SU-DHL-6 (cell line): ENCODE data around the gene POP4.
A peak's percentile ranks its signal among the peaks of the same experiment; 100 is the strongest.

Source experiments
- H2AFZ ChIP-seq: fragments of 200-600 bp; sonication (generic); 2 replicates; pipeline ENCODE4 v1.6.1; 2014; ENCODE audit warnings: low read depth, mild to moderate bottlenecking, moderate library complexity, mixed read lengths, antibody characterized with exemption, low read length; ENCODE audit not compliant: severe bottlenecking
- H3F3A ChIP-seq: fragments of 200-600 bp; shearing (Covaris generic); 2 replicates; pipeline ENCODE4 v1.6.0; 2016; ENCODE audit warnings: antibody characterized with exemption, mild to moderate bottlenecking; ENCODE audit not compliant: insufficient read depth
- H3K27ac ChIP-seq: fragments of 200-600 bp; sonication (generic); 2 replicates; pipeline ENCODE4 v1.5.1; 2016; ENCODE audit warnings: low read depth, mild to moderate bottlenecking, low read length, moderate library complexity, mixed read lengths
- H3K27me3 ChIP-seq: fragments of 200-600 bp; sonication (generic), shearing (Covaris generic); 2 replicates; pipeline ENCODE4 v1.6.0; 2014; ENCODE audit warnings: mild to moderate bottlenecking, low read length
- H3K36me3 ChIP-seq: fragments of 200-600 bp; sonication (generic); 2 replicates; pipeline ENCODE4 v1.6.1; 2014; ENCODE audit warnings: mild to moderate bottlenecking, low read length, mixed read lengths
- H3K4me2 ChIP-seq: fragments of 300-600, 200-600 bp; shearing (Covaris generic), sonication (generic); 2 replicates; pipeline ENCODE4 v1.6.0; 2014; ENCODE audit warnings: low read length, low read depth, mild to moderate bottlenecking; ENCODE audit not compliant: poor library complexity, severe bottlenecking
- H3K4me3 ChIP-seq: fragments of 200-600 bp; sonication (generic); 2 replicates; pipeline ENCODE4 v1.5.1; 2014; ENCODE audit warnings: antibody characterized with exemption, low read length, mild to moderate bottlenecking, mixed read lengths; ENCODE audit not compliant: insufficient read depth, poor library complexity, severe bottlenecking
- H3K79me2 ChIP-seq: fragments of 200-600 bp; sonication (generic); 2 replicates; pipeline ENCODE4 v1.6.1; 2014; ENCODE audit warnings: mild to moderate bottlenecking, low read length, moderate library complexity; ENCODE audit not compliant: insufficient read depth
- H3K9ac ChIP-seq: fragments of 200-600 bp; sonication (generic); 2 replicates; pipeline ENCODE4 v1.7.0; 2014; ENCODE audit warnings: mild to moderate bottlenecking, low read length
- H3K9me2 ChIP-seq: fragments of 200-600 bp; sonication (generic); replicated peaks from 2 replicates; pipeline ENCODE4 v1.6.1; 2014; ENCODE audit warnings: low read length; ENCODE audit not compliant: insufficient read depth
- H3K9me3 ChIP-seq: fragments of 200-600 bp; sonication (generic); 2 replicates; pipeline ENCODE4 v1.6.1; 2014; ENCODE audit warnings: low read length, mixed read lengths; ENCODE audit not compliant: insufficient read depth
- H4K20me1 ChIP-seq: fragments of 200-600 bp; sonication (generic); 2 replicates; pipeline ENCODE4 v1.6.1; 2014; ENCODE audit warnings: low read depth, mild to moderate bottlenecking, antibody characterized with exemption, low read length, moderate library complexity, mixed read lengths
- CTCF ChIP-seq: fragments of 200-600 bp; sonication (generic); IDR thresholded peaks from one replicate; pipeline ENCODE4 v1.5.1; 2017; ENCODE audit warnings: antibody characterized with exemption, mild to moderate bottlenecking, low read length, moderate library complexity; ENCODE audit not compliant: insufficient read depth, poor library complexity, severe bottlenecking
- EZH2phosphoT487 ChIP-seq: fragments of 200-600 bp; sonication (generic), shearing (Covaris generic); conservative IDR thresholded peaks from 2 replicates; pipeline ENCODE4 v1.6.1; 2018; ENCODE audit warnings: mild to moderate bottlenecking, antibody characterized with exemption, low read length, moderate library complexity, mixed read lengths

POP4 gene

GRCh38 chr19:29609636-29610035 lies 3.6 kb downstream of the POP4 start:
- H3K9ac ChIP-seq: no peak overlapping the region
- TF ChIP-seq CTCF (no peak), EZH2phosphoT487 (no peak)

DNA sequence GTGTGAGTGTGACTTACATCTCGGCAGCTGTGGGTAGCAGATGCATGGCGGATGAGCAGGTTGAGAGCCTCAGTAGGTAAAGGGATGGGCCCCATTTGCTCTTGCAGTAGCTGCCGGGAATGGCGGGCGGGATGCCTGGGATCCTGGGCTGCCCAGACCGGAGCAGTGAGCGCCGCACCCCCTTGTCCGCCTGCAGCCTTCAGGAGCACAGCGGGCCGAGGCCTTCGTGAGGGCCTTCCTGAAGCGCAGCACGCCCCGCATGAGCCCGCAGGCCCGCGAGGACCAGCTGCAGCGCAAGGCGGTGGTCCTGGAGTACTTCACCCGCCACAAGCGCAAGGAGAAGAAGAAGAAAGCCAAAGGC lies 4.1 kb downstream of the POP4 start:
- no peak overlapping the region for H2AFZ ChIP-seq
- no peaks in the 10 kb centered on the region for H3K9me3 ChIP-seq
- no peaks in the 10 kb centered on the region for H3K27me3 ChIP-seq
- no peaks in the 10 kb centered on the region for H3F3A ChIP-seq
- H3K36me3 ChIP-seq: 0 out of 2 replicates have a peak, but pooled peaks cover 3% of the 10 kb centered on the region
- no peak overlapping the region for H3K4me3 ChIP-seq
- H3K9ac ChIP-seq: no peak overlapping the region
- peaks cover 10% of the 10 kb centered on the region for H3K79me2 ChIP-seq
- H3K4me2 ChIP-seq: no peak overlapping the region
- TF ChIP-seq EZH2phosphoT487 (no peak), CTCF (no peak)
- H4K20me1 ChIP-seq: no peaks in the 10 kb centered on the region
- H3K9me2 ChIP-seq: no peaks in the 10 kb centered on the region
- no peak overlapping the region for H3K27ac ChIP-seq

More at GRCh38 chr19:29609636-29610035, 3.6 kb downstream of the POP4 start:
- H3K9me2 ChIP-seq: no peaks in the 10 kb centered on the region
- H3K4me3 ChIP-seq: no peak overlapping the region
- H3K79me2 ChIP-seq: peaks cover 10% of the 10 kb centered on the region
- no peak overlapping the region for H2AFZ ChIP-seq
- no peaks in the 10 kb centered on the region for H3K9me3 ChIP-seq
- no peak overlapping the region for H3K27ac ChIP-seq
- no peaks in the 10 kb centered on the region for H3K27me3 ChIP-seq
- no peaks in the 10 kb centered on the region for H4K20me1 ChIP-seq
- H3F3A ChIP-seq: no peaks in the 10 kb centered on the region
- H3K36me3 ChIP-seq: 0 out of 2 replicates have a peak, but pooled peaks cover 3% of the 10 kb centered on the region
- no peak overlapping the region for H3K4me2 ChIP-seq

DNA sequence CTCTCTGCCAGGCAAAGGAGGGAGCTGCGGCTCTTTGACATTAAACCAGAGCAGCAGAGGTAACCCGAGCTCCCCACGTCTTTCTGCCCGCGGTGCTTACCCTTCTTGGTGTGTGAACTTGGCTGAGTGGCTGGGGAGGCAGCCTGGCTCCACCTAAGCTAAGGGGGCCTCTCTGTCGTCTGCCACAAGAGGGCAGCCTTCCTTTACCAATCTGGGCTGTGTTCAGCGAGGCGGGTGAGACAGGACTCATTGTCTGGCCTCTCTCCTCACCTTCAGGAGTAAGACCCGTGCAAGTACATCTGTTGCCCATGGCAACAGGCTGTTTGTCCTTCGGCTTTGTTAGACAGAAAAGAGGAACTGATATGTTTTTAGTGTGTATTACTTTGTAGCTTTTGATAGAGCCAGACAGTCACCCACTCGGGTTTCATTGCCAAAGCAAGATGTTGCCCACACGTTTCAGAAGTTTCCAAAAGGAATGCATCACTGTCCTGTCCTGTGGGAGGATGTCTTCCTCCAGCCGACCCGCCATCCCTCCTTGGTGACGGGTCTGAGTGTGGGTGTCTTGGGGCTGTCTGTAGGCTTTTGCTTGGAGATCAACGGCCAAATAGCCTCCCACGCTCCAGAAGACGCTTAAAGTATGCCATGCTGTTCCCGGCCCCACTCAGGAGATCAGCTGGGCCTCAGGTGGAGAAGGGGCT lies 4.6 kb downstream of the POP4 start:
- Histone ChIP-seq H3K9me3 (no peaks in the 10 kb centered on the region), H2AFZ (no peak overlapping the region), H3K9ac (no peak overlapping the region), H3F3A (no peaks in the 10 kb centered on the region), H3K36me3 (0 out of 2 replicates have a peak, but pooled peaks cover 3% of the 10 kb centered on the region), H3K27me3 (no peaks in the 10 kb centered on the region), H3K4me3 (no peak overlapping the region), H3K9me2 (no peaks in the 10 kb centered on the region), H3K4me2 (no peak overlapping the region), H3K79me2 (peaks cover 10% of the 10 kb centered on the region), H3K27ac (no peak overlapping the region), H4K20me1 (no peaks in the 10 kb centered on the region)
- TF ChIP-seq EZH2phosphoT487: no peak
- TF ChIP-seq CTCF: peak; percentile 67
